Liver (tissue), 9 donors: ENCODE measurements around the gene ATP1B2. TPM values are rescaled to one million over a fixed set of nuclear protein-coding genes. Genes with fewer than 3 reads are reported as not detected.
"Not testable (repeated sequence)": the region's sequence is repeated elsewhere in the genome, so short reads cannot be mapped to it uniquely, and the experiment has no call there.

ENCODE experiments used
- DNase-seq: peaks from one replicate; pipeline ENCODE4 v3.0.0-alpha.2; 2017; ENCODE audit warnings: low spot score
- H3K27ac ChIP-seq, 2 donors: one replicate each; pipeline ENCODE4 v1.7.0; 2013; ENCODE audit warnings: inconsistent platforms in 2 of 2, low read length in 2 of 2, control low read depth in 1 of 2, low read depth in 1 of 2, mild to moderate bottlenecking in 1 of 2
- H3K27me3 ChIP-seq, 4 donors: one replicate each; pipeline versions ENCODE4 v1.6.1 to v1.7.0; 2013; ENCODE audit warnings: low read length in 3 of 4, inconsistent platforms in 1 of 4, mild to moderate bottlenecking in 1 of 4, moderate library complexity in 1 of 4; ENCODE audit not compliant: control insufficient read depth in 4 of 4, insufficient read depth in 4 of 4
- H3K36me3 ChIP-seq, 4 donors: one replicate each; pipeline versions ENCODE4 v1.6.1 to v1.7.0; 2013; ENCODE audit warnings: low read length in 3 of 4, mild to moderate bottlenecking in 3 of 4, low read depth in 1 of 4, moderate library complexity in 1 of 4; ENCODE audit not compliant: control insufficient read depth in 4 of 4, insufficient read depth in 3 of 4
- H3K4me1 ChIP-seq, 4 donors: one replicate each; pipeline versions ENCODE4 v1.6.1 to v1.7.0; 2013; ENCODE audit warnings: low read length in 3 of 4, mild to moderate bottlenecking in 3 of 4, moderate library complexity in 1 of 4; ENCODE audit not compliant: control insufficient read depth in 4 of 4, insufficient read depth in 4 of 4
- H3K4me3 ChIP-seq, 3 donors: one replicate each; pipeline versions ENCODE4 v1.6.1 to v1.7.0; 2013; ENCODE audit warnings: low read length in 3 of 3, control low read depth in 1 of 3, low read depth in 1 of 3, mild to moderate bottlenecking in 1 of 3
- H3K9ac ChIP-seq, 2 donors: one replicate each; pipeline ENCODE4 v1.7.0; 2013; ENCODE audit warnings: low read length in 2 of 2, mild to moderate bottlenecking in 2 of 2, moderate library complexity in 2 of 2, control low read depth in 1 of 2, low read depth in 1 of 2
- H3K9me3 ChIP-seq, 4 donors: one replicate each; pipeline versions ENCODE4 v1.6.1 to v1.7.0; 2013; ENCODE audit warnings: low read length in 3 of 4; ENCODE audit not compliant: control insufficient read depth in 4 of 4
- ATF3 ChIP-seq: IDR thresholded peaks from 2 replicates; pipeline ENCODE4 v1.6.1; 2016; ENCODE audit warnings: antibody characterized with exemption
- CTCF ChIP-seq: fragments of 150-350 bp; IDR thresholded peaks from 2 replicates; pipeline ENCODE4 v1.5.1; 2017; ENCODE audit warnings: improper control_type of control experiment, low read depth, low read length; ENCODE audit not compliant: missing input control
- FOXA1 ChIP-seq: IDR thresholded peaks from 2 replicates; pipeline ENCODE4 v1.6.1; 2016; ENCODE audit warnings: antibody characterized with exemption
- FOXA2 ChIP-seq: IDR thresholded peaks from 2 replicates; pipeline ENCODE4 v1.6.1; 2016; ENCODE audit warnings: antibody characterized with exemption
- HNF4A ChIP-seq, 2 donors: conservative IDR thresholded peaks; 2 replicates each; pipeline ENCODE4 v1.6.1; 2016; ENCODE audit warnings: antibody characterized with exemption in 2 of 2, mild to moderate bottlenecking in 2 of 2
- HNF4G ChIP-seq: IDR thresholded peaks from 2 replicates; pipeline ENCODE4 v1.6.1; 2016; ENCODE audit warnings: antibody characterized with exemption
- NR2F2 ChIP-seq: IDR thresholded peaks from 2 replicates; pipeline ENCODE4 v1.6.1; 2016; ENCODE audit warnings: antibody characterized with exemption
- RAD21 ChIP-seq, 2 donors: IDR thresholded peaks; 2 replicates each; pipeline ENCODE4 v1.6.1; 2016; ENCODE audit warnings: antibody characterized with exemption in 2 of 2, mild to moderate bottlenecking in 2 of 2
- SP1 ChIP-seq: IDR thresholded peaks from 2 replicates; pipeline ENCODE4 v1.6.1; 2018; ENCODE audit warnings: antibody characterized with exemption, mild to moderate bottlenecking
- TAF1 ChIP-seq: conservative IDR thresholded peaks from 2 replicates; pipeline ENCODE4 v1.6.1; 2016; ENCODE audit warnings: antibody characterized with exemption, mild to moderate bottlenecking
- YY1 ChIP-seq: IDR thresholded peaks from 2 replicates; pipeline ENCODE4 v1.6.1; 2016; ENCODE audit warnings: antibody characterized with exemption, mild to moderate bottlenecking
- ZBTB33 ChIP-seq: IDR thresholded peaks from 2 replicates; pipeline ENCODE4 v1.6.1; 2016; ENCODE audit warnings: antibody characterized with exemption
- WGBS: extraction: QIAGEN DNeasy Blood & Tissue Kit; methylation state at CpG from one replicate; pipeline ENCODE4 v1.1.7; 2013; 5-methylcytosine and 5-hydroxymethylcytosine counted together
- polyA plus RNA-seq, 2 donors: library from polyadenylated mRNA; stranded (reverse) in 1 of 2; unstranded in 1 of 2; fragments of 200-250 nt in 1 of 2; fragments of >200 nt in 1 of 2; fragmentation: Nextera tagmentation in 1 of 2; extraction: Ambion mirVana in 1 of 2; gene quantifications; one replicate each; pipeline versions ENCODE4 v1.2.1 to v1.2.3, GENCODE V29; 2013 to 2015
- total RNA-seq, 2 donors: library from RNA; depleted of rRNA; stranded (reverse); fragments of >200 nt; gene quantifications; one replicate each; pipeline ENCODE4 v1.2.3, GENCODE V29; 2014
- donor health status: healthy.
- donor health status: healthy.
- donor health status: healthy.
- donor health status: healthy.
- donor health status: healthy.

The ATP1B2 gene
- total and polyA plus RNA-seq, 4 donors: 0.33 to 8.3 (median 2.0) TPM

DNA sequence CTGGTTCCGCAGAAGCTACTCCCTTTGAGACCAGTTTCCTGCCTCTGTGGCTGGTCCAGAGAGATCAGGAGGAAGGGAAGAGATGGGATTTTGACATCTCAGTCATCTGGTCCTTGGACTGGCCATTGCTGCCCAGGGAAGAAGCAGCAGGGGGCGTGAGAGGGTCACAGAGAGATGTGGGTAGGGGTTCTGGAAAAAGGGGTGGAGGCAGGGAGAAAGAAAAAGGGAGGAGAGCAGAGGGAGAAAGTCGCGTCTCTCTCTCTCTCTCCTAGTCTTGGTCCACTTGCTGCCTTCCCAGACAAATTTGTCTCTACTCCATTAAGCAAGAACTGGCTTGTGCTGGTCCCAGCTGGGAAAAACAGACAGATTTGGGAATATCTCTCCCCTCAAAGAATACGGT, 16.3 kb upstream of the ATP1B2 start:
- H3K4me1 ChIP-seq: peaks cover 15 to 40% (median 34%) of the 10 kb centered on the region in 4 donors
- 54% methylated on average over 5 of the region's 5 CpGs for WGBS
- H3K27ac ChIP-seq: no peak overlapping the region
- H3K27me3 ChIP-seq: no peaks in the 10 kb centered on the region
- H3K9ac ChIP-seq: no peak overlapping the region
- DNase-seq: peak; percentile 72
- no peaks in the 10 kb centered on the region for H3K9me3 ChIP-seq
- TF ChIP-seq FOXA2 (no peak), RAD21 (IDR thresholded peaks at IDR 0.05) (peak; percentile 68 to 82), TAF1 (no peak), SP1 (no peak), CTCF (peak; percentile 53), HNF4A (conservative IDR thresholded peaks at IDR 0.05) (peak in 1 of 2 donors; percentile 23)
- no peaks in the 10 kb centered on the region for H3K36me3 ChIP-seq
- no peak overlapping the region for H3K4me3 ChIP-seq

- 70% methylated on average over 5 of the region's 5 CpGs for WGBS
- no peak for DNase-seq
- H3K27ac ChIP-seq: no peak overlapping the region
- H3K4me3 ChIP-seq: no peak overlapping the region
- H3K4me1 ChIP-seq: peaks cover 8 to 22% (median 21%) of the 10 kb centered on the region in 4 donors
- no peaks in the 10 kb centered on the region for H3K36me3 ChIP-seq
- H3K27me3 ChIP-seq: no peaks in the 10 kb centered on the region
- no peak for TF ChIP-seq TAF1
- no peak for TF ChIP-seq YY1
- no peak for TF ChIP-seq NR2F2
- no peak for TF ChIP-seq SP1
- no peak for TF ChIP-seq ZBTB33
- no peak for TF ChIP-seq ATF3
- TF ChIP-seq RAD21 (IDR thresholded peaks at IDR 0.05): no peak
- no peak for TF ChIP-seq FOXA2
- H3K9me3 ChIP-seq: no peaks in the 10 kb centered on the region
- H3K9ac ChIP-seq: no peak overlapping the region
Measured at GRCh38 chr17:7636163-7636562, 14.6 kb upstream of the ATP1B2 start.

- no peak overlapping the region for H3K9ac ChIP-seq
- TF ChIP-seq FOXA1 (no peak), HNF4G (no peak), ATF3 (no peak)
- no peaks in the 10 kb centered on the region for H3K4me1 ChIP-seq
- no peaks in the 10 kb centered on the region for H3K36me3 ChIP-seq
- H3K9me3 ChIP-seq: no peaks in the 10 kb centered on the region
- no peak overlapping the region for H3K27ac ChIP-seq
- DNase-seq: no peak
- WGBS: 94% methylated on average over 26 of the region's 26 CpGs
- no peaks in the 10 kb centered on the region for H3K27me3 ChIP-seq
- H3K4me3 ChIP-seq: no peak overlapping the region
Measured at GRCh38 chr17:7640783-7641182, 9.9 kb upstream of the ATP1B2 start.

GRCh38 chr17:7641635-7642034, 9.1 kb upstream of the ATP1B2 start:
- not testable (repeated sequence) for H3K4me3 ChIP-seq, DNase-seq, H3K27me3 ChIP-seq, H3K4me1 ChIP-seq, H3K9ac ChIP-seq, H3K9me3 ChIP-seq, H3K36me3 ChIP-seq, H3K27ac ChIP-seq
- WGBS: 72% methylated on average over 7 of the region's 7 CpGs
